SW480 (cell line): ENCODE data around the gene MYOCOS.

Source experiments
- DNase-seq: peaks from one replicate; pipeline ENCODE4 v3.0.0-alpha.2; 2016; ENCODE audit warnings: low spot score

MYOCOS gene

DNA sequence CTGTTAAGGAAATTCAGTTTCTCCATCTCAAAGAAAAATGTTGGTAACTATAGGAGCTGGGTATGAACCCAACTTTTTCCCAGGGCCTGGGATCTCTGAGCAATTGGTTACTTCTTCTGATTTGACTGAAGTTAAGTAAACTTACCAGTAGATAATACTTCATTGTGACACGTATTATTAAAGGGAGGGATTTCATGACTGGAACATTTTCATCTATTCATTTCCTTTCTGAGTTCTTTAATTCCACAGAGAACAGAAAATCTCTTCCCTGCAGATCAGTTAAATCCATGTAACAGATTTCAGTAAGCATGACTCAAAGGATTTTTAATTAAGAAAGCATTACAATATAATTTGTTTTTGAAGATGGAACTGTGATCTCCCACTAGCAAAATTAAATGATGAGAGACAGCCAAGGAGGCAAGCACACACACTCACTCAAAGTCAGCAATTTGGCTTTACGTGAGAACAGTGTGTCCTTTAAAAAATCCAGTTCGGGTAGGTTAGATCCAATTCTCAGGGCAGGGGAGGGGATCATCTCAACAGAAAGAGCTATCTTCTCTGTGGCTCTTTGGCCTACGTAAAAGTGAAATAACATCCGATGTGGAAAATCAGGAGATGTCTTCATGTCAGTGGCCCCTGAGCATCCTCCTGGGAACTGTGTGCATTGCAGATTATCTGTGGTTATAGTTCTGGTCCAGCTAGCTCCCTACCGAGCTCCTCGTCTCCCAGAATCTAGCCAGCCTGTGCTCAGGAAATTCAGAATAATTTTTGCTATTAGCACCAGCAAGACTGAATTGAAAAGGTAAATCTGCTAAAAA lies 41.2 kb downstream of the MYOCOS start:
- no peak for DNase-seq

GRCh38 chr1:171663854-171664575 lies 42.0 kb downstream of the MYOCOS start:
- no peak for DNase-seq

GRCh38 chr1:171664976-171665375 lies 42.9 kb downstream of the MYOCOS start:
- no peak for DNase-seq

DNA sequence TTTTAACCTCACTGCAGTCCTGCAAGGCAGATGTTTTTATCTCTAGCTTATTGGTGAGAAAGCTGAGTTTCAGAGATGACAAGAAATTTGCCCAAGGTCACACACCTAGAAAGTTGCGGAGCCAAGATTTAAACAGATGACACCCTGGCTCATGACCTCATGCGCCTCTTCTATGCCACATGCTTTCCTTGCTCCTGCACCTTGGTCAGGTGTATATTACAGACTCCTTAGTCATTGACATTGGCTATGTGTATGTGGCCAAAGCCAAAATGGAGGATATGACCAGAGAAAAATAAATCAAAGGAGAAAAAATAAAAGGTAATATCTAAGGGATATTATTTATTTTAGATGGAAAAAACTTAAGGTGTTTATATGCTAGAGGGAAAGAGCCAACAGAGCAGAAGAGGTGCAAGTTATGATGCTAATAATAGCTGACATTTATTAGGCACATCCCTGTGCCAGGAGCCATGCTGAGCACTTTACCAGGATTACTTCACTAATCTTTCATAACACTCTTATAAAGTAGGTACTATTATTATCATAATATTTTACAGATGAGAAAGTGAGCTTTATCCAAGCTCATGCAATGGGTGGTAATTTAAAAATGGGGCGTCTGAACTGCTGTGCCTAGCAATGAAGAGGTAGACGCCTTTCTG lies 44.2 kb downstream of the MYOCOS start:
- no peak for DNase-seq

GRCh38 chr1:171668372-171668771 lies 46.3 kb downstream of the MYOCOS start:
- DNase-seq = no peak

DNA sequence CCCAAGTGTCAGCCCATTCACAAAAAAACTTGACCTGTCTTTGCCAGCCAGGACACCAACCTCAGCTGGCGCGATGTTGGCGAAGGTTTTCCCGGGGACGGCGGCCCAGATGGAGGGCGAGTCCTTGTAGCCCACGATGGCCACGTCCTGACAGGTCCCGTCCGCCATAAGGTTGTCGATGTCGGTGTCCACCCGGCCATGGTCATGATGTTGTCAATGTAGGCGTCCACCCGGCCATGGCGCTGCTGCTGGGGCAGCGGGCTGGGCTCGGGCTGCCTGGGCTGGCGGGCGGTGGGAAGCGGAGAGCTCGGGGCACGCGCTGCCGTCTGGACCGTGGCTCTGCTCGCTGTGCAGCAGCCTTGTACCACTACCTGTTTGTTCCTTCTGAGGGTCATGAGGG lies 48.7 kb downstream of the MYOCOS start:
- no peak for DNase-seq

DNA sequence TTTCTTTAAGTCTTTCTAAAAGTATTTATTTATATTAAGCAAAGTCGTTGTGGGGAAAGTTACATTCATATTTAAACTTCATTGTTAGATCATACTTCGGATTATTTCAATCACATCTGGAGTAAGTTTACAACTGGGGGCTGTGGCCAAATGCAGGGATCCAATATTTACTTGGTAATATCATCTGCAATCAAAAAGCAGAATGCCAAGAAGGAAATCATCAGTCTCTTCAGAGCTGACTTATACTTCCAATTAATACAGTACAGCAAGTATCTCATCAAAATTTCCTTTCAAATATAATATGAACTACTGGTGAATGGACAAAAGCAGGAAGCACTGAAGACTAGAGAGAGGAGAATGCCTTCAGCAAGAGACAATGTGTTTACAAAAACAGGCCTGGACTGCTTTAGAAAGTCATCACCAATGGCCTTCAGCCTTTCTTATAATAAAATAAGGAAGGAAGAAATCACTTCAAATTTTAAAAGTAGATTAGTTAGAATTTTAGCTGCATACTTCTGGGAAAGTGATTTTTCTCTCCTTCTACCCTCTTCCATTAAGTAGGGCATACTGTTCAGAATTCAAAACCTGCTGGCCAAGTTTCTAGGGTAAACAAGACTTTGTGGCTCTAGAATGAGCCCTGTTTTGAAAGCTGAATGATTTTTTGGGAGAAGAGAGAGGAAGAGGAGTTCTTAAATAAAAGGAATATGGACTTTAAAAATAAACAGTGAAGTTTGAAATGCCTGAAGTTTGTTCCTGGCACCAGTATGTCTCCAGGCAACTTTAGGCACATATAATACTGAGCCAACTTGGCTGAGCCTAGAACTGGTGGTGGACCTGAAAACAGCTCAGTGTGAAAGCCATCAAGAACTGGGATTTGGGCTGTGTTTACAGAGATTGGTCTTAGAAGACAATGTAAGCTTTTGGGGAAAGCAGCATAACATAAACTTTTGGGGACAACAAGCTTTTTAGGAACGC lies 52.7 kb downstream of the MYOCOS start:
- DNase-seq = no peak
